Type B pancreatic cell (in vitro differentiated cells): ENCODE results near the gene MRPL52. TPM values are rescaled to one million over a fixed set of nuclear protein-coding genes. Genes with fewer than 3 reads are reported as not detected.
A peak's percentile ranks its signal among the peaks of the same experiment; 100 is the strongest.

ENCODE experiments used
- DNase-seq: peaks from one replicate; pipeline ENCODE4 v3.0.0; 2021; ENCODE audit warnings: mixed read lengths; ENCODE audit not compliant: unreplicated experiment; ENCODE audit errors: extremely low spot score
- H3K27ac Mint-ChIP-seq: 2 replicates; pipeline ENCODE4 v1.8.0; 2021; ENCODE audit warnings: mild to moderate bottlenecking, mixed read lengths
- H3K27me3 Mint-ChIP-seq: 2 replicates; pipeline ENCODE4 v1.8.0; 2021; ENCODE audit warnings: mixed read lengths
- H3K36me3 Mint-ChIP-seq: 2 replicates; pipeline ENCODE4 v1.8.0; 2021; ENCODE audit warnings: mixed read lengths
- H3K4me1 Mint-ChIP-seq: one replicate; pipeline ENCODE4 v1.8.0; 2021; ENCODE audit warnings: mixed read lengths; ENCODE audit not compliant: unreplicated experiment
- H3K4me3 Mint-ChIP-seq: 2 replicates; pipeline ENCODE4 v1.8.0; 2021; ENCODE audit warnings: mild to moderate bottlenecking, mixed read lengths
- H3K9me3 Mint-ChIP-seq: 2 replicates; pipeline ENCODE4 v1.8.0; 2021; ENCODE audit warnings: mixed read lengths
- CTCF ChIP-seq: fragments of 200-600 bp; sonication (generic); conservative IDR thresholded peaks from 2 replicates; pipeline ENCODE4 v1.5.0; 2021; ENCODE audit warnings: antibody characterized with exemption, mild to moderate bottlenecking
- total RNA-seq: library from RNA; stranded (reverse); gene quantifications from 2 replicates; pipeline ENCODE4 v1.2.1, GENCODE V29; 2021; ENCODE audit warnings: low replicate concordance

MRPL52 gene
- total RNA-seq, 1 donor from 2014 or later = 96.6 TPM

DNA sequence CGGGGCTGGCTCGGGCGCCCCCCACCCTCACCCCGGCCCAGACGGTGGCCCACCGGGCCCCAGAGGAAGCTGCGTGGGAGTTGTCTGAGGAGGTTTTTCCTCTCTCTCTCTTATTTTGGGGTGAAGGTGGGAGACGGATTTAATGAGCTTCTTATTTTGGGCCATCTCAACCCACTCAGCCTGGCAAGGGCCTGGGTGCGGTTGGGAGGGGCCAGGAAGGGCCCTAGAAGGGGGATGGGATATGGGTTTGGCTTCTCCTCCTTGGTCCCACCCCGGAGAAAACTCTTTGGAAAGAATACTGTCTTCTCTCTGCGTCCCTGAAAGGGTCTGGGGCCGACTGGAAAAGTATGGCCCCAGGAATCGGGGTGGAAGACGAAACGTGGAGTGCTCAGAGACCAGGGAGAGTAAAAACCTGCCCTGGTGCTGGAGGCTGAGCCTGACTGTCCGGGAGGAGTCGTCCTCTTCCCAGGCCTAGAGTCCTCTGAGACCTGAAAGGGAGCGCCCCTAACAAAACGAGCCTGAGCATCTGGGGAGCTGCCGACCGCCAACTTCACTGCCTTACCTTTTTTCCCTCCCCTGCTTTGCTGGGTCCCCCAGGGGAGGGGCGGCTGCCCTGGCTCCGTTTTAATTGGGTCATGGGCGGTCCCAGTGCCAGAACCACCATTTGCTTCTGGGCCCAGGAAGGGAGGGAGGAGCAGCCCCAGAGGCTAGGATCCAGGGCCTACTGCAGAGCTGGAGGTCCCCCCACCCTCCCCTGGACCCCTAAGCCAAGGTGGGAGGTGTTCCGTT is 8.3 kb downstream of the MRPL52 start:
- TF ChIP-seq CTCF = no peak
- no peak for DNase-seq

DNA sequence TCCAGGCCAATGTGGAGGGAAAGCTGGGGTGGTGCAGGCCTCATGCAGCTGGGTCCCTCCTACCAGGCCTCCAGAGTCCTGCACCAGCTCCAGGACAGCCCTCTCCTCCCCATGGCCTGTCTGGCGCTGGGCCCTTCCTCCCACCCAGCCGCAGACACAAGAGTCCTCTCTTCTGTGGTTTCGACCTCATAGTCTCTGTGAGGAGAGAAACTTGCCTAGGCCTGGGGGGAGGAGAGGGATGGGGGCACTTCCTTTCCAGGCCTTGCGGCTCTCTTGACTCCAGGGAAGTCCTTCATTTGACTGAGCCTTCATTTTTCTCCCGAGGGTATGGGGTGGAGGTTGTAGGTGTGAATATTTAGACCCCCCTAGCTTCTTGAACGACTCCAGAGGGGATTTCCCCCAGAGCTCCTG is 8.9 kb downstream of the MRPL52 start:
- no peak for TF ChIP-seq CTCF
- Mint-ChIP-seq H3K27me3 (no peaks in the 10 kb centered on the region), H3K9me3 (no peaks in the 10 kb centered on the region), H3K27ac (peak overlapping the region; percentile 74), H3K36me3 (peaks cover 11% of the 10 kb centered on the region), H3K4me1 (peaks cover 19% of the 10 kb centered on the region), H3K4me3 (peak overlapping the region; percentile 100)
- DNase-seq = no peak

More for the DNA sequence above, 8.3 kb downstream of the MRPL52 start:
- H3K27me3 Mint-ChIP-seq = no peaks in the 10 kb centered on the region
- H3K27ac Mint-ChIP-seq = peak overlapping the region; percentile 97
- no peaks in the 10 kb centered on the region for H3K9me3 Mint-ChIP-seq
- peaks cover 8% of the 10 kb centered on the region for H3K36me3 Mint-ChIP-seq
- peaks cover 19% of the 10 kb centered on the region for H3K4me1 Mint-ChIP-seq
- H3K4me3 Mint-ChIP-seq = peak overlapping the region; percentile 100

GRCh38 chr14:22839159-22839779 is 9.6 kb downstream of the MRPL52 start:
- Mint-ChIP-seq H3K27ac (peak overlapping the region; percentile 74), H3K36me3 (peaks cover 11% of the 10 kb centered on the region), H3K27me3 (no peaks in the 10 kb centered on the region), H3K4me3 (peak overlapping the region; percentile 100), H3K4me1 (peaks cover 19% of the 10 kb centered on the region), H3K9me3 (no peaks in the 10 kb centered on the region)
- no peak for DNase-seq
- no peak for TF ChIP-seq CTCF

DNA sequence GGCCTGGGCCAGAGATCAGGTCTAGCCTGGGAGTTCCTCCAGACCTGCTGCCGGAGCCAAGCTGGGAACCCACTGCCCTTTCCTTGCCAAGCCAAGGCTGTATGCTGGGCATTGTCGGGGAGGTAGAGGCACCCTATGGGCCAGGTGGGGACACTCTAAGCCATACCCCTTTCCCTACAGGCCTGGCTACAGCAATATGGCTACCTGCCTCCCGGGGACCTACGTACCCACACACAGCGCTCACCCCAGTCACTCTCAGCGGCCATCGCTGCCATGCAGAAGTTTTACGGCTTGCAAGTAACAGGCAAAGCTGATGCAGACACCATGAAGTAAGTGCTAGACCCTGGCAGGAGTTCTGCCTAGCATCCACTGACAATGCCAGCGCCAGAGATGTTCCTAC is 11.6 kb downstream of the MRPL52 start:
- no peak overlapping the region for H3K4me3 Mint-ChIP-seq
- no peak for DNase-seq
- TF ChIP-seq CTCF = no peak
- no peaks in the 10 kb centered on the region for H3K9me3 Mint-ChIP-seq
- H3K27ac Mint-ChIP-seq = no peak overlapping the region
- H3K4me1 Mint-ChIP-seq = peaks cover 5% of the 10 kb centered on the region
- peaks cover 11% of the 10 kb centered on the region for H3K36me3 Mint-ChIP-seq
- no peaks in the 10 kb centered on the region for H3K27me3 Mint-ChIP-seq

- Mint-ChIP-seq H3K4me1 (peaks cover 4% of the 10 kb centered on the region), H3K27ac (no peak overlapping the region), H3K27me3 (no peaks in the 10 kb centered on the region), H3K9me3 (no peaks in the 10 kb centered on the region), H3K36me3 (peaks cover 11% of the 10 kb centered on the region), H3K4me3 (no peak overlapping the region)
- no peak for DNase-seq
- no peak for TF ChIP-seq CTCF
Observed at GRCh38 chr14:22841769-22842168, 12.1 kb downstream of the MRPL52 start.
